Putamen (tissue), 1 donor: ENCODE measurements around the gene ONECUT3.
"Not testable (repeated sequence)": the region's sequence is repeated elsewhere in the genome, so short reads cannot be mapped to it uniquely, and the experiment has no call there.

Experiments used
- DNase-seq: peaks from one replicate; pipeline ENCODE4 v3.0.0-alpha.2; 2016; ENCODE audit warnings: low spot score

ONECUT3 gene

GRCh38 chr19:1794424-1795172 lies 41.3 kb downstream of the ONECUT3 start:
- no peak for DNase-seq

- DNase-seq: no peak
Measured at GRCh38 chr19:1796395-1797142, 43.3 kb downstream of the ONECUT3 start.

GRCh38 chr19:1797313-1797712 lies 44.0 kb downstream of the ONECUT3 start:
- not testable (repeated sequence) for DNase-seq

GRCh38 chr19:1799695-1800342 lies 46.5 kb downstream of the ONECUT3 start:
- DNase-seq: no peak

GRCh38 chr19:1804858-1805257 lies 51.6 kb downstream of the ONECUT3 start:
- no peak for DNase-seq

GRCh38 chr19:1805401-1806183 lies 52.3 kb downstream of the ONECUT3 start:
- DNase-seq: no peak

- DNase-seq: no peak
Measured at GRCh38 chr19:1806184-1807029, 53.1 kb downstream of the ONECUT3 start.

- DNase-seq: no peak
Measured at GRCh38 chr19:1807030-1807694, 53.9 kb downstream of the ONECUT3 start.

- DNase-seq: no peak
Measured at GRCh38 chr19:1807695-1808394, 54.5 kb downstream of the ONECUT3 start.

GRCh38 chr19:1808395-1808731 lies 55.1 kb downstream of the ONECUT3 start:
- no peak for DNase-seq

- DNase-seq: no peak
Measured at GRCh38 chr19:1809678-1810077, 56.4 kb downstream of the ONECUT3 start.

GRCh38 chr19:1810439-1811160 lies 57.3 kb downstream of the ONECUT3 start:
- DNase-seq: no peak

GRCh38 chr19:1811472-1811894 lies 58.2 kb downstream of the ONECUT3 start:
- no peak for DNase-seq

- DNase-seq: no peak
Measured at GRCh38 chr19:1811942-1812425, 58.7 kb downstream of the ONECUT3 start, which contains the start of gene ATP8B3. Gene ATP8B3, minus strand, starts transcription at chr19:1812276. Its CDS starts 540 bp downstream, at chr19:1811736.

- DNase-seq: peak; percentile 59
Measured at GRCh38 chr19:1812426-1813191, 59.3 kb downstream of the ONECUT3 start.

- DNase-seq: no peak
Measured at GRCh38 chr19:1813192-1814182, 60.2 kb downstream of the ONECUT3 start.

- DNase-seq: no peak
Measured at GRCh38 chr19:1814391-1814790, 61.1 kb downstream of the ONECUT3 start.
